Measurements from ENCODE around the gene C1orf50.

Gene C1orf50

GRCh38 chr1:42758641-42759040 is 8.4 kb upstream of the C1orf50 start:
- no peak for DNase-seq

GRCh38 chr1:42759114-42759513 is 7.9 kb upstream of the C1orf50 start:
- DNase-seq: no peak

- no peak for DNase-seq
These were observed 5.5 kb upstream of the C1orf50 start for GRCh38 chr1:42761567-42761966.

GRCh38 chr1:42762269-42762668 is 4.8 kb upstream of the C1orf50 start:
- no peak for DNase-seq

- DNase-seq: no peak
These were observed 1.8 kb upstream of the C1orf50 start for GRCh38 chr1:42765269-42765668.

GRCh38 chr1:42765832-42766740 is 963 bp upstream of the C1orf50 start:
- DNase-seq: peak in 26 of 56 donors; percentile 25 to 69 (median 46)

- DNase-seq: no peak
These were observed 506 bp downstream of the C1orf50 start for GRCh38 chr1:42767510-42768000.

- no peak for DNase-seq
These were observed 1.1 kb downstream of the C1orf50 start for GRCh38 chr1:42768172-42768571.

- no peak for DNase-seq
These were observed 2.8 kb downstream of the C1orf50 start for GRCh38 chr1:42769811-42770210.

GRCh38 chr1:42773420-42773819 is 6.4 kb downstream of the C1orf50 start:
- no peak for DNase-seq

- peak in 5 of 56 donors; percentile 3 to 18 (median 11) for DNase-seq
These were observed 8.0 kb downstream of the C1orf50 start for GRCh38 chr1:42774928-42775526.

- no peak for DNase-seq
These were observed 9.5 kb downstream of the C1orf50 start for GRCh38 chr1:42776502-42776901.

GRCh38 chr1:42777852-42778251 is 10.8 kb downstream of the C1orf50 start:
- peak in 7 of 56 donors; percentile 4 to 44 (median 12) for DNase-seq

GRCh38 chr1:42779725-42780124 is 12.7 kb downstream of the C1orf50 start:
- no peak for DNase-seq

GRCh38 chr1:42780176-42780575 is 13.1 kb downstream of the C1orf50 start:
- DNase-seq: no peak

GRCh38 chr1:42783092-42783491 is 16.0 kb downstream of the C1orf50 start:
- no peak for DNase-seq

- no peak for DNase-seq
These were observed 17.5 kb downstream of the C1orf50 start for GRCh38 chr1:42784547-42784945.

- peak in 10 of 56 donors; percentile 4 to 39 (median 12) for DNase-seq
These were observed 18.1 kb downstream of the C1orf50 start, which contains the start of gene TMEM269 for GRCh38 chr1:42784946-42785693. TMEM269 (plus strand) TSS chr1:42784991; CDS start chr1:42789894, 4,903 bp downstream.

GRCh38 chr1:42786097-42786496 is 19.0 kb downstream of the C1orf50 start:
- DNase-seq: no peak

GRCh38 chr1:42788021-42788420 is 21.0 kb downstream of the C1orf50 start:
- DNase-seq: no peak

- DNase-seq: no peak
These were observed 26.8 kb downstream of the C1orf50 start for GRCh38 chr1:42793824-42794223.

- DNase-seq: no peak
These were observed 30.4 kb downstream of the C1orf50 start for GRCh38 chr1:42797414-42797813.

Data from nucleus accumbens (tissue), 56 donors.